SK-MEL-5 (cell line): ENCODE measurements around the gene COQ8A. TPM values are rescaled to one million over a fixed set of nuclear protein-coding genes. Genes with fewer than 3 reads are reported as not detected.

Experiments used
- DNase-seq: peaks from one replicate; pipeline ENCODE4 v3.0.0-alpha.2; 2016; ENCODE audit warnings: low read depth, low spot score
- in situ Hi-C: cut with HindIII; loops from 2 replicates; pipeline ENCODE4 v1.10.0; 2016; ENCODE audit warnings: low sequenced_read_pairs, high pct_unique_total_duplicates, low pct_unique_long_range_greater_than_20kb
- total RNA-seq: library from RNA; depleted of rRNA; stranded (reverse); fragments of >200 nt; shearing (Covaris generic); gene quantifications from 2 replicates; pipeline ENCODE4 v1.2.3, GENCODE V29; 2014

COQ8A gene
- total RNA-seq, 1 experiment from 2014 or later: 22.8 TPM

- in situ Hi-C loops: no loop called here
- no peak for DNase-seq
Observed at GRCh38 chr1:226962421-226963391, 22.6 kb downstream of the COQ8A start.

- no peak for DNase-seq
- in situ Hi-C loops: no loop called here
Observed at GRCh38 chr1:226964068-226964425, 24.0 kb downstream of the COQ8A start.

GRCh38 chr1:226964611-226965486 is 24.8 kb downstream of the COQ8A start:
- in situ Hi-C loops: no loop called here
- DNase-seq: no peak

GRCh38 chr1:226965581-226966440 is 25.7 kb downstream of the COQ8A start:
- no peak for DNase-seq
- in situ Hi-C loops: no loop called here

GRCh38 chr1:226966683-226967082 is 26.6 kb downstream of the COQ8A start:
- in situ Hi-C loops: no loop called here
- DNase-seq: no peak

- no peak for DNase-seq
- in situ Hi-C loops: no loop called here
Observed at GRCh38 chr1:226967665-226968064, 27.6 kb downstream of the COQ8A start.

- no peak for DNase-seq
- in situ Hi-C loops: no loop called here
Observed at GRCh38 chr1:226971765-226972164, 31.7 kb downstream of the COQ8A start.

GRCh38 chr1:226972931-226973330 is 32.8 kb downstream of the COQ8A start:
- no peak for DNase-seq
- in situ Hi-C loops: no loop called here

GRCh38 chr1:226973371-226973897 is 33.3 kb downstream of the COQ8A start:
- in situ Hi-C loops: no loop called here
- no peak for DNase-seq

GRCh38 chr1:226973898-226974543 is 33.9 kb downstream of the COQ8A start:
- DNase-seq: no peak
- in situ Hi-C loops: no loop called here

- no peak for DNase-seq
- in situ Hi-C loops: no loop called here
Observed at GRCh38 chr1:226974544-226975258, 34.6 kb downstream of the COQ8A start.

- in situ Hi-C loops: no loop called here
- no peak for DNase-seq
Observed at GRCh38 chr1:226975259-226976250, 35.5 kb downstream of the COQ8A start.

- DNase-seq: no peak
- in situ Hi-C loops: no loop called here
Observed at GRCh38 chr1:226976276-226976977, 36.3 kb downstream of the COQ8A start.

GRCh38 chr1:226976978-226977642 is 37.0 kb downstream of the COQ8A start:
- DNase-seq: no peak
- in situ Hi-C loops: no loop called here
